GM12878 (cell line): Measurements from ENCODE around the gene PLK1. TPM values are rescaled to one million over a fixed set of nuclear protein-coding genes. Genes with fewer than 3 reads are reported as not detected.

ENCODE experiments used
- CBFB ChIP-seq: IDR thresholded peaks from 2 replicates; pipeline ENCODE4 v1.6.1; 2016; ENCODE audit warnings: antibody characterized with exemption, low read depth
- CHD4 ChIP-seq: fragments of 200-600 bp; sonication (generic); IDR thresholded peaks from 2 replicates; pipeline ENCODE4 v1.6.1; 2016; ENCODE audit warnings: mild to moderate bottlenecking
- CREM ChIP-seq: IDR thresholded peaks from 2 replicates; pipeline ENCODE4 v1.6.1; 2014; ENCODE audit warnings: antibody characterized with exemption, low read depth
- CTCF ChIP-seq, 3 experiments: IDR thresholded peaks in 2 of 3; conservative IDR thresholded peaks in 1 of 3; 2 replicates each; pipeline ENCODE4 v1.5.1; 2011; ENCODE audit warnings: low read depth in 3 of 3, low read length in 3 of 3, mild to moderate bottlenecking in 3 of 3, control low read depth in 2 of 3, moderate library complexity in 2 of 3, inconsistent platforms in 1 of 3, mixed read lengths in 1 of 3; ENCODE audit not compliant: control insufficient read depth in 2 of 3, insufficient read depth in 1 of 3; ENCODE audit errors: extremely low read depth in 1 of 3
- EZH2 ChIP-seq: IDR thresholded peaks from 2 replicates; pipeline ENCODE4 v1.6.1; 2012; ENCODE audit warnings: low read depth, mild to moderate bottlenecking, control low read depth, inconsistent platforms, low read length, borderline replicate concordance; ENCODE audit not compliant: control insufficient read depth
- POU2F2 ChIP-seq: IDR thresholded peaks from 3 replicates; pipeline ENCODE4 v1.6.1; 2011; ENCODE audit warnings: low read depth, mild to moderate bottlenecking, low read length, borderline replicate concordance
- STAT1 ChIP-seq: fragments of 450-650 bp; conservative IDR thresholded peaks from 2 replicates; pipeline ENCODE4 v1.6.1; 2014; ENCODE audit warnings: antibody characterized with exemption, mild to moderate bottlenecking
- ZNF217 ChIP-seq: fragments of 450-650 bp; IDR thresholded peaks from 2 replicates; pipeline ENCODE4 v1.6.1; 2017; ENCODE audit warnings: antibody characterized with exemption, mild to moderate bottlenecking
- polyA plus RNA-seq, 11 experiments: library from polyadenylated mRNA; depleted of rRNA in 4 of 11; unstranded in 6 of 11; stranded (reverse) in 5 of 11; fragments of >200 nt; fragmentation: Nextera tagmentation in 4 of 11; fragmentation: Illumina TruSeq in 1 of 11; extraction: Ambion mirVana in 4 of 11; extraction: Trizol in 1 of 11; gene quantifications; 1 replicate in 1 of 11; 2 replicates in 10 of 11; pipeline versions ENCODE4 v1.2.1 to v1.2.3, GENCODE V29; 2011 to 2016; ENCODE audit warnings: inconsistent platforms in 2 of 11, missing spikeins in 2 of 11, low read depth in 1 of 11
- total RNA-seq, 4 experiments: library from RNA; depleted of rRNA in 3 of 4; stranded (reverse); fragments of >200 nt in 3 of 4; fragmentation: Illumina TruSeq in 1 of 4; extraction: Trizol in 1 of 4; gene quantifications; 2 replicates each; pipeline versions ENCODE4 v1.2.1 to v1.2.3, GENCODE V29; 2013 to 2021
- TF ChIP-seq, protein P1 (sequence below): IDR thresholded peaks from 2 replicates; pipeline ENCODE4 v1.6.1; 2011; ENCODE audit warnings: mild to moderate bottlenecking, low read depth, low read length, moderate library complexity; ENCODE audit not compliant: insufficient replicate concordance
- TF ChIP-seq, protein P2 (sequence below): fragments of 450-650 bp; IDR thresholded peaks from 2 replicates; pipeline ENCODE4 v1.6.1; 2018; ENCODE audit warnings: mild to moderate bottlenecking, low read depth, moderate library complexity; ENCODE audit not compliant: partially characterized antibody
- TF ChIP-seq, protein P3 (sequence below): fragments of 150-350 bp; IDR thresholded peaks from 2 replicates; pipeline ENCODE4 v1.6.1; 2014; ENCODE audit warnings: mild to moderate bottlenecking, low read depth, low read length
- TF ChIP-seq, protein P4 (sequence below): fragments of 450-650 bp; IDR thresholded peaks from 2 replicates; pipeline ENCODE4 v1.6.1; 2017; ENCODE audit warnings: mild to moderate bottlenecking, moderate library complexity
- TF ChIP-seq, protein P5 (sequence below): IDR thresholded peaks from 2 replicates; pipeline ENCODE4 v1.6.1; 2011; ENCODE audit warnings: borderline replicate concordance, low read depth, mild to moderate bottlenecking, moderate library complexity, mixed read lengths, low read length; ENCODE audit not compliant: insufficient read depth; ENCODE audit errors: extremely low read length

PLK1 gene
- total and polyA plus RNA-seq, 10 of the 15 experiments (the other 5 are each of a cell fraction or from before 2014, with no cell fraction given), result 11.3 to 191 (median 84.5) TPM

GRCh38 chr16:23670137-23670776 is 8.4 kb upstream of the PLK1 start (continued):
- TF ChIP-seq CTCF (IDR thresholded peaks at IDR 0.05 in 2 of 3, conservative IDR thresholded peaks at IDR 0.05 in 1 of 3; ENCODE audit: control insufficient read depth in 2 of 3, extremely low read depth in 1 of 3, insufficient read depth in 1 of 3, low read depth in 3 of 3, low read length in 3 of 3) (no peak), CHD4 (peak; percentile 53; the same call in 1 of the 2 replicates), EZH2 (0 out of 2 replicates have a peak, but pooled peaks have one; percentile 94), ZNF217 (peak; percentile 66; the same call in 1 of the 2 replicates), STAT1 (no peak), CBFB (peak; percentile 99), POU2F2 (peak; percentile 92), CREM (peak; percentile 96)
- TF ChIP-seq, protein P1, sequence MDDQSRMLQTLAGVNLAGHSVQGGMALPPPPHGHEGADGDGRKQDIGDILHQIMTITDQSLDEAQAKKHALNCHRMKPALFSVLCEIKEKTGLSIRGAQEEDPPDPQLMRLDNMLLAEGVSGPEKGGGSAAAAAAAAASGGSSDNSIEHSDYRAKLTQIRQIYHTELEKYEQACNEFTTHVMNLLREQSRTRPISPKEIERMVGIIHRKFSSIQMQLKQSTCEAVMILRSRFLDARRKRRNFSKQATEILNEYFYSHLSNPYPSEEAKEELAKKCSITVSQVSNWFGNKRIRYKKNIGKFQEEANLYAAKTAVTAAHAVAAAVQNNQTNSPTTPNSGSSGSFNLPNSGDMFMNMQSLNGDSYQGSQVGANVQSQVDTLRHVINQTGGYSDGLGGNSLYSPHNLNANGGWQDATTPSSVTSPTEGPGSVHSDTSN, result peak; percentile 18
- TF ChIP-seq, protein P2, sequence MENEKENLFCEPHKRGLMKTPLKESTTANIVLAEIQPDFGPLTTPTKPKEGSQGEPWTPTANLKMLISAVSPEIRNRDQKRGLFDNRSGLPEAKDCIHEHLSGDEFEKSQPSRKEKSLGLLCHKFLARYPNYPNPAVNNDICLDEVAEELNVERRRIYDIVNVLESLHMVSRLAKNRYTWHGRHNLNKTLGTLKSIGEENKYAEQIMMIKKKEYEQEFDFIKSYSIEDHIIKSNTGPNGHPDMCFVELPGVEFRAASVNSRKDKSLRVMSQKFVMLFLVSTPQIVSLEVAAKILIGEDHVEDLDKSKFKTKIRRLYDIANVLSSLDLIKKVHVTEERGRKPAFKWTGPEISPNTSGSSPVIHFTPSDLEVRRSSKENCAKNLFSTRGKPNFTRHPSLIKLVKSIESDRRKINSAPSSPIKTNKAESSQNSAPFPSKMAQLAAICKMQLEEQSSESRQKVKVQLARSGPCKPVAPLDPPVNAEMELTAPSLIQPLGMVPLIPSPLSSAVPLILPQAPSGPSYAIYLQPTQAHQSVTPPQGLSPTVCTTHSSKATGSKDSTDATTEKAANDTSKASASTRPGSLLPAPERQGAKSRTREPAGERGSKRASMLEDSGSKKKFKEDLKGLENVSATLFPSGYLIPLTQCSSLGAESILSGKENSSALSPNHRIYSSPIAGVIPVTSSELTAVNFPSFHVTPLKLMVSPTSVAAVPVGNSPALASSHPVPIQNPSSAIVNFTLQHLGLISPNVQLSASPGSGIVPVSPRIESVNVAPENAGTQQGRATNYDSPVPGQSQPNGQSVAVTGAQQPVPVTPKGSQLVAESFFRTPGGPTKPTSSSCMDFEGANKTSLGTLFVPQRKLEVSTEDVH, result no peak
- TF ChIP-seq, protein P3, sequence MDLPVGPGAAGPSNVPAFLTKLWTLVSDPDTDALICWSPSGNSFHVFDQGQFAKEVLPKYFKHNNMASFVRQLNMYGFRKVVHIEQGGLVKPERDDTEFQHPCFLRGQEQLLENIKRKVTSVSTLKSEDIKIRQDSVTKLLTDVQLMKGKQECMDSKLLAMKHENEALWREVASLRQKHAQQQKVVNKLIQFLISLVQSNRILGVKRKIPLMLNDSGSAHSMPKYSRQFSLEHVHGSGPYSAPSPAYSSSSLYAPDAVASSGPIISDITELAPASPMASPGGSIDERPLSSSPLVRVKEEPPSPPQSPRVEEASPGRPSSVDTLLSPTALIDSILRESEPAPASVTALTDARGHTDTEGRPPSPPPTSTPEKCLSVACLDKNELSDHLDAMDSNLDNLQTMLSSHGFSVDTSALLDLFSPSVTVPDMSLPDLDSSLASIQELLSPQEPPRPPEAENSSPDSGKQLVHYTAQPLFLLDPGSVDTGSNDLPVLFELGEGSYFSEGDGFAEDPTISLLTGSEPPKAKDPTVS, result no peak
- TF ChIP-seq, protein P4, sequence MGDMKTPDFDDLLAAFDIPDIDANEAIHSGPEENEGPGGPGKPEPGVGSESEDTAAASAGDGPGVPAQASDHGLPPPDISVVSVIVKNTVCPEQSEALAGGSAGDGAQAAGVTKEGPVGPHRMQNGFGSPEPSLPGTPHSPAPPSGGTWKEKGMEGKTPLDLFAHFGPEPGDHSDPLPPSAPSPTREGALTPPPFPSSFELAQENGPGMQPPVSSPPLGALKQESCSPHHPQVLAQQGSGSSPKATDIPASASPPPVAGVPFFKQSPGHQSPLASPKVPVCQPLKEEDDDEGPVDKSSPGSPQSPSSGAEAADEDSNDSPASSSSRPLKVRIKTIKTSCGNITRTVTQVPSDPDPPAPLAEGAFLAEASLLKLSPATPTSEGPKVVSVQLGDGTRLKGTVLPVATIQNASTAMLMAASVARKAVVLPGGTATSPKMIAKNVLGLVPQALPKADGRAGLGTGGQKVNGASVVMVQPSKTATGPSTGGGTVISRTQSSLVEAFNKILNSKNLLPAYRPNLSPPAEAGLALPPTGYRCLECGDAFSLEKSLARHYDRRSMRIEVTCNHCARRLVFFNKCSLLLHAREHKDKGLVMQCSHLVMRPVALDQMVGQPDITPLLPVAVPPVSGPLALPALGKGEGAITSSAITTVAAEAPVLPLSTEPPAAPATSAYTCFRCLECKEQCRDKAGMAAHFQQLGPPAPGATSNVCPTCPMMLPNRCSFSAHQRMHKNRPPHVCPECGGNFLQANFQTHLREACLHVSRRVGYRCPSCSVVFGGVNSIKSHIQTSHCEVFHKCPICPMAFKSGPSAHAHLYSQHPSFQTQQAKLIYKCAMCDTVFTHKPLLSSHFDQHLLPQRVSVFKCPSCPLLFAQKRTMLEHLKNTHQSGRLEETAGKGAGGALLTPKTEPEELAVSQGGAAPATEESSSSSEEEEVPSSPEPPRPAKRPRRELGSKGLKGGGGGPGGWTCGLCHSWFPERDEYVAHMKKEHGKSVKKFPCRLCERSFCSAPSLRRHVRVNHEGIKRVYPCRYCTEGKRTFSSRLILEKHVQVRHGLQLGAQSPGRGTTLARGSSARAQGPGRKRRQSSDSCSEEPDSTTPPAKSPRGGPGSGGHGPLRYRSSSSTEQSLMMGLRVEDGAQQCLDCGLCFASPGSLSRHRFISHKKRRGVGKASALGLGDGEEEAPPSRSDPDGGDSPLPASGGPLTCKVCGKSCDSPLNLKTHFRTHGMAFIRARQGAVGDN, result no peak
- TF ChIP-seq, protein P5, sequence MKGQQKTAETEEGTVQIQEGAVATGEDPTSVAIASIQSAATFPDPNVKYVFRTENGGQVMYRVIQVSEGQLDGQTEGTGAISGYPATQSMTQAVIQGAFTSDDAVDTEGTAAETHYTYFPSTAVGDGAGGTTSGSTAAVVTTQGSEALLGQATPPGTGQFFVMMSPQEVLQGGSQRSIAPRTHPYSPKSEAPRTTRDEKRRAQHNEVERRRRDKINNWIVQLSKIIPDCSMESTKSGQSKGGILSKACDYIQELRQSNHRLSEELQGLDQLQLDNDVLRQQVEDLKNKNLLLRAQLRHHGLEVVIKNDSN, result no peak
